ENCODE measurements around the gene SIL1. TPM values are rescaled to one million over a fixed set of nuclear protein-coding genes. Genes with fewer than 3 reads are reported as not detected.

The SIL1 gene
- total and polyA plus RNA-seq, 2 experiments from 2014 or later = 78.8 to 89.8 TPM

DNA sequence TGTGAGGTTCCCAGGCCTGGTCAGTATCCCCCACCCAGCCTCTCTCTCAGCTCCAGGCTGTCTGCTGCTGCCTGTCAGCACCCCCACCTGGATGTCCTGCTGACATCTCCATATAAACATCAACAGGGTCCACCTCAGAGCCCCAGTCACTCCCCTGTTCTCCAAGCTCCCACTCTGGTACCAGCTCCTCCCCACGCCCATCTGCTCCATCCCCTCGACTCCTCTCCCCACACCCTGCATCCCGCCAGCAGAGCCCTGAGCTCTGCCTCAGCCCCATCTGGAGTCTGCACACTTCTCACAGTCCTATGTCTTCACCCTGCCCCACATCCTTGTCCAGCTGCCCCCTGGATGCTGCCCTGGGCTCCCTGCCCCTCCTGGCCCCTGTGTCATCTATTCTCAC is 255.3 kb downstream of the SIL1 start:
- WGBS, 2 experiments (ENCODE audit: low coverage in 1 of 2, low lambda C conversion rate in 2 of 2, missing lambda C conversion rate in 2 of 2) = 66 to 67% methylated on average over 3 of the region's 3 CpGs
- Histone ChIP-seq H3K27ac (no peak overlapping the region), H3K79me2 (ENCODE audit: insufficient read depth) (no peaks in the 10 kb centered on the region), H3K9ac (no peak overlapping the region), H3K9me3 (ENCODE audit: low read depth) (no peaks in the 10 kb centered on the region), H3K36me3 (ENCODE audit: low read depth) (no peaks in the 10 kb centered on the region), H3K4me3 (no peak overlapping the region), H4K20me1 (ENCODE audit: insufficient read depth) (no peaks in the 10 kb centered on the region), H2AFZ (no peak overlapping the region), H3K4me2 (ENCODE audit: unreplicated experiment) (no peak overlapping the region), H3K27me3 (replicated peaks; ENCODE audit: insufficient read depth) (no peaks in the 10 kb centered on the region), H3K4me1 (ENCODE audit: insufficient read depth) (no peaks in the 10 kb centered on the region), H3F3A (ENCODE audit: insufficient read depth) (peaks cover 26% of the 10 kb centered on the region), H3K9me2 (ENCODE audit: insufficient read depth) (no peaks in the 10 kb centered on the region)
- TF ChIP-seq EZH2 (IDR thresholded peaks at IDR 0.05; ENCODE audit: insufficient read depth, poor library complexity, severe bottlenecking) = no peak
- TF ChIP-seq EZH2phosphoT487 (IDR thresholded peaks at IDR 0.05; ENCODE audit: insufficient read depth, low read depth) = no peak
- DNase-seq = no peak
- in situ Hi-C loops (cut with MboI) = no loop called here

DNA sequence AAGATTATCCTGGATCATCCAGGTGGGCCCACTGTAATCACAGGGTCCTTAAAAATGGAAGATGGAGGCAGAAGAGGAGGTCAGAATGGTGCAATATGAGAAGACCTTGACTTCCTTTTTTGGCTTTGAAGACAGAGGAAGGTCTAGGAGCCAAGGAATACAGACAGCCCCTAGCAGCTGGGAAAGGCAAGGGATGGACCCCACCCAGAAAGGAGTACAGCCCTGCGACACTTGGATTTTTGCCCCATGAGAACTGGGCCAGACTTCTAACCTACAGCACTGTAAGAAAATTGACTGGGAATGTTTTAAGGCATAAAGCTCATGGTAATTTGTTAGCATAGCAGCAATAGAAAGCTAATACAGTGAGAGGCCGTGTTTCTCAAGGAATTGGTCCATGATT is 256.1 kb downstream of the SIL1 start:
- Histone ChIP-seq H3K27me3 (replicated peaks; ENCODE audit: insufficient read depth) (no peaks in the 10 kb centered on the region), H3K4me3 (no peak overlapping the region), H3K4me1 (ENCODE audit: insufficient read depth) (no peaks in the 10 kb centered on the region), H3K79me2 (ENCODE audit: insufficient read depth) (no peaks in the 10 kb centered on the region), H3F3A (ENCODE audit: insufficient read depth) (peaks cover 26% of the 10 kb centered on the region), H3K9me2 (ENCODE audit: insufficient read depth) (no peaks in the 10 kb centered on the region), H3K9me3 (ENCODE audit: low read depth) (no peaks in the 10 kb centered on the region), H3K36me3 (ENCODE audit: low read depth) (no peaks in the 10 kb centered on the region), H3K27ac (no peak overlapping the region), H4K20me1 (ENCODE audit: insufficient read depth) (no peaks in the 10 kb centered on the region), H3K4me2 (ENCODE audit: unreplicated experiment) (no peak overlapping the region), H3K9ac (no peak overlapping the region), H2AFZ (no peak overlapping the region)
- 86 to 90% methylated on average over 2 of the region's 2 CpGs for WGBS, 2 experiments (ENCODE audit: low coverage in 1 of 2, low lambda C conversion rate in 2 of 2, missing lambda C conversion rate in 2 of 2)
- in situ Hi-C loops (cut with MboI) = no loop called here
- TF ChIP-seq EZH2 (IDR thresholded peaks at IDR 0.05; ENCODE audit: insufficient read depth, poor library complexity, severe bottlenecking) (no peak), EZH2phosphoT487 (IDR thresholded peaks at IDR 0.05; ENCODE audit: insufficient read depth, low read depth) (no peak)
- DNase-seq = no peak

DNA sequence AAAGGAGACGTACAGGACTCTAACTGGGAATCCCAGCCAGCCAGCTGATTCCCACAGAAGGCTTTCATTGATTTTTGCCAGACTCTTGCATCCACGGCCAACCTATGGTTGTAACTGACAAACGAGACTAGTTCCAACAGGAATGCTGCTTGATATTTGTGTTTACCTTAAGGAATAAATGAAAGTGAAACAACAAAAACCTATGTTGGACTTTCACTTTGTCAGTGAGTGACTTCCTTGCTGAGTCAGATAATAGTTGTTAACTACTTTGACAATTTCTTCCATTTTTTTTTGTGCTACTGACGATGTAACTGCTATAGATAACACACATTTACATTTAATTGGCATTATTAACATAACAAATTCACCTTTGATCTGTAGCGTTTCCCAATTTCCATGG is 259.6 kb downstream of the SIL1 start:
- Histone ChIP-seq H2AFZ (no peak overlapping the region), H3K4me3 (no peak overlapping the region), H3K9me2 (ENCODE audit: insufficient read depth) (no peaks in the 10 kb centered on the region), H3K4me2 (ENCODE audit: unreplicated experiment) (no peak overlapping the region), H3K4me1 (ENCODE audit: insufficient read depth) (no peaks in the 10 kb centered on the region), H3K27me3 (replicated peaks; ENCODE audit: insufficient read depth) (no peaks in the 10 kb centered on the region), H3K27ac (no peak overlapping the region), H3K9me3 (ENCODE audit: low read depth) (no peaks in the 10 kb centered on the region), H3K9ac (no peak overlapping the region), H4K20me1 (ENCODE audit: insufficient read depth) (no peaks in the 10 kb centered on the region), H3K79me2 (ENCODE audit: insufficient read depth) (no peaks in the 10 kb centered on the region), H3K36me3 (ENCODE audit: low read depth) (peaks cover 15% of the 10 kb centered on the region; the same call in 1 of the 2 replicates), H3F3A (ENCODE audit: insufficient read depth) (peaks cover 26% of the 10 kb centered on the region)
- no peak for DNase-seq
- WGBS, 2 experiments (ENCODE audit: low coverage in 1 of 2, low lambda C conversion rate in 2 of 2, missing lambda C conversion rate in 2 of 2) = 91 to 95% methylated on average over 5 of the region's 5 CpGs
- in situ Hi-C loops (cut with MboI) = no loop called here
- TF ChIP-seq EZH2phosphoT487 (IDR thresholded peaks at IDR 0.05; ENCODE audit: insufficient read depth, low read depth) = no peak
- TF ChIP-seq EZH2 (IDR thresholded peaks at IDR 0.05; ENCODE audit: insufficient read depth, poor library complexity, severe bottlenecking) = no peak

DNA sequence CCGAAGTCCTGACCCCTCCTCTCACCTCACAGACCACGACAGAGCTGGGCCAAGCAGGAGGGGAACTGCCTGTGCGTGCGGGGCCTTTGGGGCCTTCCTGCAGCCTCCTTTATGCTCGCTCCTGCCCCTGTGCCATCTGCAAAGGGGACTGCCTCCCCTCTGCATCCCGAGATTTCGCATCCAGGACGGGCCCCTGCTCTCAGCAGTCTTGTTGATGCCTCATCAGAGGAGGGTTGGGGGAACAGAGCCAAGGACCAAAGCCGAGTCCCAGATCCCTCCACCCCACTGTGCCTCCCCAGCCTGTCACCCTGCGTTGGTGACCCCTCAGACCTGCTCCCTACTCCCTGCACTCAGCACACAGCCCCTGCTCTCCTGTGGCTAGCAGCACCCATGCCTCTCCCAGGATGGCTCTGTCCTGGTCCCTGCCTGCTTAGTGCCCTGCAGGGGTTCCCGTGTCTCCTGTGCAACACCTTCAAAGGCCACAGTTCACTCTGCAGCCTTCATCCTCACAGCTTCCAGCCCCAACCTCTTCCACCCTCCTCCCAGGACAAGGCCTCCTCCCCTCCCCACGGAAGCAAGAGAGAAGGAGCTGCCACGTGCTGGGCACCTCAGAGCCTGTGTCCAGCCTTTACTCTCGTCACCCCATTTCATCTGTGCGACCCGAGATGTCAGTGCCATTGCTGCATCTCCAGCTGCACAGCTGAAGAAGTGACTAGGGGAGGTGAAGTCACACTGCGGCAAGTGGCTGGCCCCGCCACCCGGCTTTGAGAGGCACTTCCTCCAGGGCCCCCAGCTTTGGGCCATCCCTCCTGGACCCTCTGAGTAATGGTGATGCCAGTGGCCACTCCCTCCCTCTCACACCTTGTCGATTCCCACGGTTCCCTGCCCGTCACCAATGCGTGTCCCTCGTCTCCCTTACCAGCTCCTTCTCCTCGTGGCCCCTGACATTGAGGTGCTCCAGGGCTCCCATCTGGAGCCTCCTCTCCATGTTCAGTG is 260.5 kb downstream of the SIL1 start:
- no peaks in the 10 kb centered on the region for H3K4me1 ChIP-seq (ENCODE audit: insufficient read depth)
- no peaks in the 10 kb centered on the region for H3K9me2 ChIP-seq (ENCODE audit: insufficient read depth)
- peaks cover 26% of the 10 kb centered on the region for H3F3A ChIP-seq (ENCODE audit: insufficient read depth)
- no peaks in the 10 kb centered on the region for H3K27me3 ChIP-seq (replicated peaks; ENCODE audit: insufficient read depth)
- no peaks in the 10 kb centered on the region for H4K20me1 ChIP-seq (ENCODE audit: insufficient read depth)
- in situ Hi-C loops (cut with MboI) = no loop called here
- WGBS, 2 experiments (ENCODE audit: low coverage in 1 of 2, low lambda C conversion rate in 2 of 2, missing lambda C conversion rate in 2 of 2) = 87 to 89% methylated on average over 22 to 25 of the region's 25 CpGs
- H3K9ac ChIP-seq = no peak overlapping the region
- DNase-seq = no peak
- no peak overlapping the region for H3K27ac ChIP-seq
- no peak overlapping the region for H2AFZ ChIP-seq
- no peak for TF ChIP-seq EZH2 (IDR thresholded peaks at IDR 0.05; ENCODE audit: insufficient read depth, poor library complexity, severe bottlenecking)
- no peak for TF ChIP-seq EZH2phosphoT487 (IDR thresholded peaks at IDR 0.05; ENCODE audit: insufficient read depth, low read depth)
- H3K9me3 ChIP-seq (ENCODE audit: low read depth) = no peaks in the 10 kb centered on the region
- H3K36me3 ChIP-seq (ENCODE audit: low read depth) = peaks cover 23% of the 10 kb centered on the region; the same call in 1 of the 2 replicates
- H3K4me2 ChIP-seq (ENCODE audit: unreplicated experiment) = no peak overlapping the region
- H3K79me2 ChIP-seq (ENCODE audit: insufficient read depth) = no peaks in the 10 kb centered on the region
- no peak overlapping the region for H3K4me3 ChIP-seq
